SKM-1 (cell line): Measurements from ENCODE around the gene TNFAIP8L2.
"Not testable (repeated sequence)": the region's sequence is repeated elsewhere in the genome, so short reads cannot be mapped to it uniquely, and the experiment has no call there.

Experiments
- DNase-seq: peaks from one replicate; lab custom pipeline; 2025; ENCODE audit not compliant: unreplicated experiment; lab: John Stamatoyannopoulos, UW

The TNFAIP8L2 gene

GRCh38 chr1:151188667-151189066 is 32.2 kb downstream of the TNFAIP8L2 start:
- DNase-seq: not testable (repeated sequence)

- DNase-seq: peak; percentile 98
Observed at GRCh38 chr1:151189637-151190445, 33.4 kb downstream of the TNFAIP8L2 start, which contains the start of gene VPS72. VPS72 (minus strand) TSS chr1:151190197; CDS start chr1:151190121, 76 bp downstream.

- DNase-seq: no peak
Observed at GRCh38 chr1:151192047-151192446, 35.6 kb downstream of the TNFAIP8L2 start.

GRCh38 chr1:151193304-151193703 is 36.9 kb downstream of the TNFAIP8L2 start:
- no peak for DNase-seq

- no peak for DNase-seq
Observed at GRCh38 chr1:151193856-151194255, 37.4 kb downstream of the TNFAIP8L2 start.

- DNase-seq: peak; percentile 64
Observed at GRCh38 chr1:151194894-151195594, 38.6 kb downstream of the TNFAIP8L2 start.

GRCh38 chr1:151196292-151196800 is 39.9 kb downstream of the TNFAIP8L2 start:
- DNase-seq: peak; percentile 64

- DNase-seq: no peak
Observed at GRCh38 chr1:151197863-151198253, 41.4 kb downstream of the TNFAIP8L2 start.

GRCh38 chr1:151198254-151199127 is 42.0 kb downstream of the TNFAIP8L2 start, which contains the start of gene PIP5K1A:
PIP5K1A (plus strand) TSS chr1:151198552; CDS start chr1:151198997, 445 bp downstream.
- DNase-seq: peak; percentile 99

GRCh38 chr1:151199873-151200581 is 43.6 kb downstream of the TNFAIP8L2 start:
- no peak for DNase-seq

- not testable (repeated sequence) for DNase-seq
Observed at GRCh38 chr1:151205381-151205965, 49.0 kb downstream of the TNFAIP8L2 start.
